GM23248 (cell line): ENCODE measurements around the gene APMAP. TPM values are rescaled to one million over a fixed set of nuclear protein-coding genes. Genes with fewer than 3 reads are reported as not detected.

ENCODE experiments used
- DNase-seq: peaks from one replicate; pipeline ENCODE4 v3.0.0-alpha.2; 2015
- H2AFZ ChIP-seq: fragments of 200-600 bp; sonication (generic); 2 replicates; pipeline ENCODE4 v1.6.1; 2016; ENCODE audit warnings: antibody characterized with exemption
- H3F3A ChIP-seq: fragments of 200-600 bp; sonication (generic); 2 replicates; pipeline ENCODE4 v1.6.1; 2016; ENCODE audit warnings: mild to moderate bottlenecking, antibody characterized with exemption, mixed run types; ENCODE audit not compliant: insufficient read depth
- H3K27ac ChIP-seq: fragments of 200-600 bp; sonication (generic); 2 replicates; pipeline ENCODE4 v1.5.1; 2016; ENCODE audit warnings: mild to moderate bottlenecking
- H3K27me3 ChIP-seq: fragments of 200-600 bp; sonication (generic); replicated peaks from 2 replicates; pipeline ENCODE4 v1.6.1; 2016; ENCODE audit warnings: mild to moderate bottlenecking; ENCODE audit not compliant: insufficient read depth
- H3K36me3 ChIP-seq: fragments of 200-600 bp; sonication (generic); 2 replicates; pipeline ENCODE4 v1.6.1; 2016; ENCODE audit warnings: low read depth, mild to moderate bottlenecking
- H3K4me1 ChIP-seq: fragments of 200-600 bp; sonication (generic); 2 replicates; pipeline ENCODE4 v1.6.1; 2016; ENCODE audit warnings: mild to moderate bottlenecking; ENCODE audit not compliant: insufficient read depth
- H3K4me2 ChIP-seq: fragments of 200-600 bp; sonication (generic); one replicate; pipeline ENCODE4 v1.6.1; 2016; ENCODE audit warnings: mild to moderate bottlenecking; ENCODE audit not compliant: unreplicated experiment
- H3K4me3 ChIP-seq: fragments of 200-600 bp; sonication (generic); 2 replicates; pipeline ENCODE4 v1.5.1; 2016; ENCODE audit warnings: mild to moderate bottlenecking
- H3K79me2 ChIP-seq: fragments of 200-600 bp; sonication (generic); 2 replicates; pipeline ENCODE4 v1.6.1; 2016; ENCODE audit warnings: mild to moderate bottlenecking; ENCODE audit not compliant: insufficient read depth
- H3K9ac ChIP-seq: fragments of 200-600 bp; sonication (generic); 2 replicates; pipeline ENCODE4 v1.6.1; 2016; ENCODE audit warnings: mild to moderate bottlenecking
- H3K9me2 ChIP-seq: fragments of 200-600 bp; sonication (generic); 2 replicates; pipeline ENCODE4 v1.6.1; 2016; ENCODE audit warnings: mixed run types, mild to moderate bottlenecking, moderate library complexity; ENCODE audit not compliant: insufficient read depth
- H3K9me3 ChIP-seq: fragments of 200-600 bp; sonication (generic); one replicate; pipeline ENCODE4 v1.6.1; 2017; ENCODE audit warnings: low read depth
- H4K20me1 ChIP-seq: fragments of 200-600 bp; sonication (generic); 2 replicates; pipeline ENCODE4 v1.6.0; 2016; ENCODE audit not compliant: insufficient read depth
- EZH2 ChIP-seq: fragments of 200-600 bp; sonication (generic); IDR thresholded peaks from 2 replicates; pipeline ENCODE4 v1.6.1; 2018; ENCODE audit warnings: antibody characterized with exemption, mild to moderate bottlenecking; ENCODE audit not compliant: insufficient read depth, poor library complexity, severe bottlenecking
- EZH2phosphoT487 ChIP-seq: fragments of 200-600 bp; sonication (generic); IDR thresholded peaks from 2 replicates; pipeline ENCODE4 v1.6.1; 2018; ENCODE audit warnings: antibody characterized with exemption, moderate library complexity, mild to moderate bottlenecking, low read depth; ENCODE audit not compliant: insufficient read depth
- WGBS, 2 experiments: methylation state at CpG; one replicate each; pipeline ENCODE4 v1.1.6; 2015 to 2017; ENCODE audit warnings: low lambda C conversion rate in 2 of 2, low coverage in 1 of 2; ENCODE audit errors: missing lambda C conversion rate in 2 of 2; 5-methylcytosine and 5-hydroxymethylcytosine counted together
- in situ Hi-C: fragments of 300-500 bp; cut with MboI; formaldehyde crosslinking; loops from 2 replicates; pipeline ENCODE4 v1.15.0; 2020
- polyA plus RNA-seq: library from polyadenylated mRNA; unstranded; fragments of >200 nt; fragmentation: Nextera tagmentation; extraction: Ambion mirVana; gene quantifications from 2 replicates; pipeline ENCODE4 v1.2.1, GENCODE V29; 2016
- total RNA-seq: library from RNA; depleted of rRNA; stranded (reverse); fragments of >200 nt; shearing (Covaris generic); gene quantifications from 2 replicates; pipeline ENCODE4 v1.2.3, GENCODE V29; 2014

Gene APMAP
- total and polyA plus RNA-seq, 2 experiments from 2014 or later: 109 to 123 TPM

GRCh38 chr20:25039697-25040437 lies 47.3 kb upstream of the APMAP start:
- Histone ChIP-seq H3K9me3 (no peaks in the 10 kb centered on the region), H3K4me3 (peak overlapping the region; percentile 9; the same call in 1 of the 2 replicates)

GRCh38 chr20:25038591-25039015 lies 46.1 kb upstream of the APMAP start:
- Histone ChIP-seq H3K4me3 (no peak overlapping the region), H3K36me3 (no peaks in the 10 kb centered on the region), H3F3A (peaks cover 18% of the 10 kb centered on the region; the same call in 1 of the 2 replicates), H3K4me2 (no peak overlapping the region), H3K27me3 (no peaks in the 10 kb centered on the region), H3K4me1 (peaks cover 20% of the 10 kb centered on the region), H3K27ac (no peak overlapping the region), H3K9me3 (no peaks in the 10 kb centered on the region), H4K20me1 (no peaks in the 10 kb centered on the region), H3K9ac (no peak overlapping the region), H3K79me2 (no peaks in the 10 kb centered on the region), H2AFZ (no peak overlapping the region), H3K9me2 (no peaks in the 10 kb centered on the region)
- TF ChIP-seq EZH2phosphoT487 (no peak), EZH2 (no peak)
- in situ Hi-C loops: no loop called here
- 73 to 82% methylated on average over 6 of the region's 6 CpGs for WGBS, 2 experiments
- no peak for DNase-seq

More at GRCh38 chr20:25039697-25040437, 47.3 kb upstream of the APMAP start:
- no peaks in the 10 kb centered on the region for H3K79me2 ChIP-seq
- H3F3A ChIP-seq: peaks cover 18% of the 10 kb centered on the region; the same call in 1 of the 2 replicates
- H2AFZ ChIP-seq: no peak overlapping the region
- H3K9ac ChIP-seq: no peak overlapping the region
- H4K20me1 ChIP-seq: no peaks in the 10 kb centered on the region
- WGBS, 2 experiments: 12 to 13% methylated on average over 9 of the region's 9 CpGs
- no peak overlapping the region for H3K27ac ChIP-seq
- peak overlapping the region; percentile 20 for H3K4me2 ChIP-seq
- no peaks in the 10 kb centered on the region for H3K9me2 ChIP-seq
- in situ Hi-C loops: no loop called here
- peak; percentile 64 for DNase-seq
- H3K36me3 ChIP-seq: no peaks in the 10 kb centered on the region
- TF ChIP-seq EZH2: no peak
- H3K4me1 ChIP-seq: peaks cover 20% of the 10 kb centered on the region
- H3K27me3 ChIP-seq: no peaks in the 10 kb centered on the region

- Histone ChIP-seq H3K27me3 (no peaks in the 10 kb centered on the region), H2AFZ (no peak overlapping the region), H3K79me2 (no peaks in the 10 kb centered on the region), H3K9me2 (no peaks in the 10 kb centered on the region), H3K4me3 (no peak overlapping the region), H4K20me1 (no peaks in the 10 kb centered on the region), H3K4me2 (no peak overlapping the region), H3K27ac (no peak overlapping the region), H3K9me3 (no peaks in the 10 kb centered on the region), H3F3A (peaks cover 18% of the 10 kb centered on the region; the same call in 1 of the 2 replicates), H3K9ac (no peak overlapping the region), H3K36me3 (no peaks in the 10 kb centered on the region), H3K4me1 (peaks cover 20% of the 10 kb centered on the region)
- DNase-seq: no peak
- TF ChIP-seq EZH2 (no peak), EZH2phosphoT487 (no peak)
- 90 to 100% methylated on average over 3 of the region's 3 CpGs for WGBS, 2 experiments
- in situ Hi-C loops: no loop called here
Measured at GRCh38 chr20:25038103-25038410, 45.5 kb upstream of the APMAP start.

- peaks cover 20% of the 10 kb centered on the region for H3K4me1 ChIP-seq
- no peak for DNase-seq
- WGBS, 2 experiments: 78 to 81% methylated on average over 15 of the region's 15 CpGs
- no peaks in the 10 kb centered on the region for H3K9me3 ChIP-seq
- H3K27ac ChIP-seq: no peak overlapping the region
- H3K4me2 ChIP-seq: no peak overlapping the region
- no peak overlapping the region for H3K9ac ChIP-seq
- no peaks in the 10 kb centered on the region for H3K79me2 ChIP-seq
- no peaks in the 10 kb centered on the region for H3K27me3 ChIP-seq
- H3K9me2 ChIP-seq: no peaks in the 10 kb centered on the region
- H3F3A ChIP-seq: peaks cover 18% of the 10 kb centered on the region; the same call in 1 of the 2 replicates
- H3K4me3 ChIP-seq: no peak overlapping the region
- in situ Hi-C loops: no loop called here
- TF ChIP-seq EZH2: no peak
- no peak for TF ChIP-seq EZH2phosphoT487
- no peak overlapping the region for H2AFZ ChIP-seq
- no peaks in the 10 kb centered on the region for H3K36me3 ChIP-seq
- H4K20me1 ChIP-seq: no peaks in the 10 kb centered on the region
Measured at GRCh38 chr20:25037288-25038102, 44.9 kb upstream of the APMAP start.
